GM21529 (cell line): Measurements from ENCODE around the gene INHBC.
"Not testable (repeated sequence)": the region's sequence is repeated elsewhere in the genome, so short reads cannot be mapped to it uniquely, and the experiment has no call there.

Experiments used
- ATAC-seq: cut with Tn5 transposase; IDR thresholded peaks from one replicate; pipeline ENCODE4 v1.9.1; 2021; ENCODE audit not compliant: unreplicated experiment

The INHBC gene

GRCh38 chr12:57479376-57480115, 45.0 kb downstream of the INHBC start, which contains the start of gene ARHGAP9:
Gene ARHGAP9 (minus strand): TSS chr12:57479866. CDS start chr12:57479406, 460 bp downstream.
- peak; percentile 28 for ATAC-seq

- no peak for ATAC-seq
Measured at GRCh38 chr12:57481671-57482070, 47.1 kb downstream of the INHBC start.

- ATAC-seq = no peak
Measured at GRCh38 chr12:57483466-57483865, 48.9 kb downstream of the INHBC start.

- no peak for ATAC-seq
Measured at GRCh38 chr12:57485695-57486094, 51.1 kb downstream of the INHBC start.

GRCh38 chr12:57487055-57487596, 52.5 kb downstream of the INHBC start:
- no peak for ATAC-seq

GRCh38 chr12:57487597-57488401, 53.2 kb downstream of the INHBC start, which contains the start of gene MARS1:
Gene MARS1 (plus strand): TSS chr12:57488068. CDS start chr12:57488091, 23 bp downstream.
- peak; percentile 97 for ATAC-seq

- no peak for ATAC-seq
Measured at GRCh38 chr12:57488402-57489156, 54.0 kb downstream of the INHBC start.

- ATAC-seq = no peak
Measured at GRCh38 chr12:57489157-57489641, 54.6 kb downstream of the INHBC start.

- no peak for ATAC-seq
Measured at GRCh38 chr12:57490126-57490525, 55.5 kb downstream of the INHBC start.

GRCh38 chr12:57491393-57492280, 57.1 kb downstream of the INHBC start:
- no peak for ATAC-seq

- ATAC-seq = not testable (repeated sequence)
Measured at GRCh38 chr12:57495051-57495701, 60.6 kb downstream of the INHBC start.

GRCh38 chr12:57496822-57497221, 62.2 kb downstream of the INHBC start:
- no peak for ATAC-seq

GRCh38 chr12:57497223-57498131, 62.9 kb downstream of the INHBC start:
- ATAC-seq = no peak

GRCh38 chr12:57498132-57498502, 63.5 kb downstream of the INHBC start:
- no peak for ATAC-seq

- no peak for ATAC-seq
Measured at GRCh38 chr12:57498571-57498970, 64.0 kb downstream of the INHBC start.

- no peak for ATAC-seq
Measured at GRCh38 chr12:57500213-57500612, 65.6 kb downstream of the INHBC start.
